GM10266 (cell line): ENCODE measurements around the gene EDN2.

Experiments used
- DNase-seq: peaks from one replicate; pipeline ENCODE4 v3.0.0; 2012; ENCODE audit errors: extremely low spot score
- CTCF ChIP-seq: IDR thresholded peaks from 2 replicates; pipeline ENCODE4 v1.5.1; 2012; ENCODE audit warnings: mild to moderate bottlenecking, low read depth; ENCODE audit not compliant: control insufficient read depth, insufficient read depth; ENCODE audit errors: missing control alignments

The EDN2 gene

GRCh38 chr1:41492341-41492848 lies 7.9 kb upstream of the EDN2 start:
- peak; percentile 64 for TF ChIP-seq CTCF
- peak; percentile 74 for DNase-seq

GRCh38 chr1:41490911-41491310 lies 6.4 kb upstream of the EDN2 start:
- no peak for TF ChIP-seq CTCF
- no peak for DNase-seq

- TF ChIP-seq CTCF: no peak
- no peak for DNase-seq
Measured at GRCh38 chr1:41489561-41489960, 5.1 kb upstream of the EDN2 start.

- no peak for DNase-seq
- no peak for TF ChIP-seq CTCF
Measured at GRCh38 chr1:41488040-41488951, 3.8 kb upstream of the EDN2 start.

- no peak for TF ChIP-seq CTCF
- peak; percentile 83 for DNase-seq
Measured at GRCh38 chr1:41487126-41488039, 2.9 kb upstream of the EDN2 start.

GRCh38 chr1:41486371-41487125 lies 2.1 kb upstream of the EDN2 start:
- no peak for TF ChIP-seq CTCF
- no peak for DNase-seq
